HEK293T (cell line): ENCODE measurements around the gene AXL.

Source experiments
- CTCF ChIA-PET: fragments of 350-600 bp; formaldehyde crosslinking; extraction: SDS; loops from one replicate; lab custom pipeline; 2021; ENCODE audit warnings: antibody characterized with exemption, inconsistent platforms; lab: Yijun Ruan, JAX
- POLR2A ChIA-PET: fragments of 350-600 bp; formaldehyde crosslinking; extraction: SDS; loops from one replicate; lab custom pipeline; 2020; ENCODE audit warnings: antibody characterized with exemption, inconsistent platforms; lab: Yijun Ruan, JAX
- DNase-seq: peaks from one replicate; pipeline ENCODE4 v3.0.0; 2012; ENCODE audit warnings: mixed read lengths; ENCODE audit errors: extremely low spot score
- ARNT ChIP-seq: fragments of 450-650 bp; IDR thresholded peaks from 2 replicates; pipeline ENCODE4 v1.6.1; 2017; ENCODE audit warnings: mild to moderate bottlenecking
- BHLHE40 ChIP-seq: fragments of 450-650 bp; IDR thresholded peaks from 2 replicates; pipeline ENCODE4 v1.6.1; 2016; ENCODE audit warnings: mild to moderate bottlenecking, moderate library complexity, borderline replicate concordance
- CTBP1 ChIP-seq: fragments of 450-650 bp; IDR thresholded peaks from 2 replicates; pipeline ENCODE4 v1.6.1; 2016; ENCODE audit warnings: borderline replicate concordance
- ELF4 ChIP-seq: fragments of 450-650 bp; IDR thresholded peaks from 2 replicates; pipeline ENCODE4 v1.6.1; 2017; ENCODE audit warnings: antibody characterized with exemption
- FOXA1 ChIP-seq: fragments of 450-650 bp; IDR thresholded peaks from 2 replicates; pipeline ENCODE4 v1.6.1; 2016; ENCODE audit warnings: mild to moderate bottlenecking
- FOXK2 ChIP-seq: fragments of 450-650 bp; IDR thresholded peaks from 2 replicates; pipeline ENCODE4 v1.6.1; 2016; ENCODE audit warnings: mild to moderate bottlenecking
- FOXM1 ChIP-seq: fragments of 450-650 bp; IDR thresholded peaks from 2 replicates; pipeline ENCODE4 v1.6.1; 2017; ENCODE audit warnings: mild to moderate bottlenecking, borderline replicate concordance
- HDGF ChIP-seq: fragments of 450-650 bp; IDR thresholded peaks from 2 replicates; pipeline ENCODE4 v1.6.1; 2017; ENCODE audit warnings: antibody characterized with exemption, borderline replicate concordance
- L3MBTL2 ChIP-seq: fragments of 450-650 bp; conservative IDR thresholded peaks from 2 replicates; pipeline ENCODE4 v1.6.1; 2016; ENCODE audit warnings: mild to moderate bottlenecking
- LEF1 ChIP-seq: fragments of 450-650 bp; IDR thresholded peaks from 2 replicates; pipeline ENCODE4 v1.6.1; 2017; ENCODE audit warnings: mild to moderate bottlenecking, borderline replicate concordance
- NFRKB ChIP-seq: fragments of 450-650 bp; IDR thresholded peaks from 2 replicates; pipeline ENCODE4 v1.6.1; 2016; ENCODE audit warnings: mild to moderate bottlenecking, moderate library complexity
- SP1 ChIP-seq: fragments of 450-650 bp; IDR thresholded peaks from 2 replicates; pipeline ENCODE4 v1.6.1; 2017
- SUZ12 ChIP-seq: fragments of 450-650 bp; IDR thresholded peaks from 2 replicates; pipeline ENCODE4 v1.6.1; 2016; ENCODE audit warnings: mild to moderate bottlenecking
- TARDBP ChIP-seq: fragments of 450-650 bp; IDR thresholded peaks from 2 replicates; pipeline ENCODE4 v1.6.1; 2016
- ZNF384 ChIP-seq: fragments of 450-650 bp; IDR thresholded peaks from 2 replicates; pipeline ENCODE4 v1.6.1; 2016
- TF ChIP-seq, protein P1 (sequence below): fragments of 450-650 bp; IDR thresholded peaks from 2 replicates; pipeline ENCODE4 v1.6.1; 2016

AXL gene

DNA sequence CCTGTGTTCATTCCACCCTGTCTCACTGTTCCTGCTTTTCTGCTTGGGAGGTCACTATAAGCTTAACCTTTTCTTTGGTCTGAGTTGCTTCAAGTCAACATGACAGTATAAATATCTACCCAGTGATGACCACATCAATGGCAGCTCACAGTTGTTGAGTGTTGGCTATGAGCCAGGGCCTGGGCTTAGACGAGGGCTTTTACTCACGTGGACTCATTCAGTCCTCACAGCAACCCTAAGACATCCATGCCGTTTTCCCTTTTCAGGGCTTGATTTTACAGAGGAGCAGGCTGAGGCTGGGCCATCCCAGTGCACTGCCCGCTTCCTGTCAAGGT, 80.7 kb downstream of the AXL start:
- CTCF ChIA-PET = no interaction called here
- POLR2A ChIA-PET = no interaction called here
- no peak for DNase-seq
- TF ChIP-seq CTBP1 = no peak

DNA sequence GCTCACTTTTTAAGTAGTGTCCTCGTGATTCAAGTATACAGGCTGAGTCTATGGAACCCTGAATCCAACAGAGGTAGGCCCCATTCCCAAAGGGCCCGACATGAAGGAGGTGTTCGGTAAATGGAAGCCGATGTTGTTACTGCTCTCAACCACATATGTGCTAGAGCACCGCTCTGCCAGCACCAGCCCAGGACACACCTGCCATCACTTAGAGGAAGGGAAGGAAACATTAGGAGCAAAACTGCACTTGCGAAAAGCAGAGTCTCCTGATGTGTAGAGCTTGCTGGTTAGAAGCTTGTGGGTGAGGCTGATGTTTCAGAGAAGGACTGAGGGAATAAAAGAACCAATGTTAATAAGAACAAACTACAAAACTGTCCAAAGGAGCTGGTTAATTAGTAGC, 81.5 kb downstream of the AXL start:
- no peak for TF ChIP-seq FOXK2
- no peak for TF ChIP-seq SP1
- TF ChIP-seq BHLHE40 = no peak
- TF ChIP-seq, protein P1, sequence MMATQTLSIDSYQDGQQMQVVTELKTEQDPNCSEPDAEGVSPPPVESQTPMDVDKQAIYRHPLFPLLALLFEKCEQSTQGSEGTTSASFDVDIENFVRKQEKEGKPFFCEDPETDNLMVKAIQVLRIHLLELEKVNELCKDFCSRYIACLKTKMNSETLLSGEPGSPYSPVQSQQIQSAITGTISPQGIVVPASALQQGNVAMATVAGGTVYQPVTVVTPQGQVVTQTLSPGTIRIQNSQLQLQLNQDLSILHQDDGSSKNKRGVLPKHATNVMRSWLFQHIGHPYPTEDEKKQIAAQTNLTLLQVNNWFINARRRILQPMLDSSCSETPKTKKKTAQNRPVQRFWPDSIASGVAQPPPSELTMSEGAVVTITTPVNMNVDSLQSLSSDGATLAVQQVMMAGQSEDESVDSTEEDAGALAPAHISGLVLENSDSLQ = no peak
- no peak for TF ChIP-seq TARDBP
- no peak for TF ChIP-seq SUZ12
- no peak for TF ChIP-seq ELF4
- no peak for TF ChIP-seq LEF1
- no peak for TF ChIP-seq FOXM1
- no peak for TF ChIP-seq ZNF384
- ChIA-PET CTCF (no interaction called here), POLR2A (interaction anchor here (0.9 kb wide), 1 partner anchor 37 kb away, joined by 3 read pairs; no protein-coding TSS in a partner anchor)
- DNase-seq = no peak

DNA sequence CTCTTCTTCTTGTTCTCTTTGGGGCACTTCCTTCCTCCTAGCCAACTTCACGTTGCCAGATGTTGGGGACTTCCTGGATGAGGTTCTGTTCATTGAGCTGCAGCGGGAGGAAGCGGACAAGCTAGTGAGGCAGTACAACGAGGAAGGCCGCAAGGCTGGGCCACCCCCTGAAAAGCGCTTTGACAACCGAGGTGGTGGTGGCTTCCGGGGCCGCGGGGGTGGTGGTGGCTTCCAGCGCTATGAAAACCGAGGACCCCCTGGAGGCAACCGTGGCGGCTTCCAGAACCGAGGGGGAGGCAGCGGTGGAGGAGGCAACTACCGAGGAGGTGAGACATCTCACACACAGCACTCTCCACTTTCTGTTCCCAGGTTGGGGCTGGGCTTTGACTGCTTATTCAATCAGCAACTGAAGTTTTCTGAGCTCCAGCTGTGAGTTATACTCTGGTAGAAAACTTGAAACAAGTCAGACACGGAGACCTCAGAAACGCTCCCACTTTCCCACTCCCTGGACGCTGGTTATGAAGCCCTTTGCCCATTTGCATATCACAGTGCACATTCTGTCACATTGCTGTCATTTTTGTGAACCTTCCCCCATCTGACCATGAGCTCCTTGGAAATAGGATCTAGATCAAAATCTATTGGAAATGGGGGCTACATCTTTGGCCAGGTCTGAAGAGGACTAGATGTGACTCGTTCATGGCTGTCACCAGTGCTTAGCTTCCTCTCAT, 83.8 kb downstream of the AXL start:
- CTCF ChIA-PET = no interaction called here
- POLR2A ChIA-PET = interaction anchor here (0.8 kb wide), 1 partner anchor 39 kb away, joined by 3 read pairs; the partner anchor contains the start of gene HNRNPUL1
- TF ChIP-seq FOXK2 = no peak
- TF ChIP-seq, protein P1 = no peak
- no peak for TF ChIP-seq NFRKB
- no peak for TF ChIP-seq SP1
- TF ChIP-seq FOXA1 = no peak
- no peak for TF ChIP-seq LEF1
- TF ChIP-seq HDGF = no peak
- TF ChIP-seq TARDBP = no peak
- no peak for TF ChIP-seq BHLHE40
- no peak for TF ChIP-seq FOXM1
- no peak for TF ChIP-seq L3MBTL2
- TF ChIP-seq ELF4 = no peak
- TF ChIP-seq SUZ12 = no peak
- no peak for TF ChIP-seq ZNF384
- no peak for DNase-seq

DNA sequence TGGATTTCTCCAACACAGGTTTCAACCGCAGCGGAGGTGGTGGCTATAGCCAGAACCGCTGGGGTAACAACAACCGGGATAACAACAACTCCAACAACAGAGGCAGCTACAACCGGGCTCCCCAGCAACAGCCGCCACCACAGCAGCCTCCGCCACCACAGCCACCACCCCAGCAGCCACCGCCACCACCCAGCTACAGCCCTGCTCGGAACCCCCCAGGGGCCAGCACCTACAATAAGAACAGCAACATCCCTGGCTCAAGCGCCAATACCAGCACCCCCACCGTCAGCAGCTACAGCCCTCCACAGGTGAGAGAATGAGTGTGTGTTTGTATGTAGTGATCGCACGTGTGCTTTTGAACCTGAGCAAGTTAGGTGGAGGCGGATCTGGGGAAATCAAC, 84.9 kb downstream of the AXL start:
- TF ChIP-seq ARNT (no peak), ELF4 (no peak), CTBP1 (no peak), NFRKB (no peak), SUZ12 (no peak), BHLHE40 (no peak), TARDBP (no peak), FOXK2 (no peak), FOXM1 (no peak), FOXA1 (no peak), HDGF (no peak), LEF1 (no peak), SP1 (no peak), ZNF384 (no peak)
- TF ChIP-seq, protein P1 = no peak
- ChIA-PET POLR2A (no interaction called here), CTCF (no interaction called here)
- no peak for DNase-seq

DNA sequence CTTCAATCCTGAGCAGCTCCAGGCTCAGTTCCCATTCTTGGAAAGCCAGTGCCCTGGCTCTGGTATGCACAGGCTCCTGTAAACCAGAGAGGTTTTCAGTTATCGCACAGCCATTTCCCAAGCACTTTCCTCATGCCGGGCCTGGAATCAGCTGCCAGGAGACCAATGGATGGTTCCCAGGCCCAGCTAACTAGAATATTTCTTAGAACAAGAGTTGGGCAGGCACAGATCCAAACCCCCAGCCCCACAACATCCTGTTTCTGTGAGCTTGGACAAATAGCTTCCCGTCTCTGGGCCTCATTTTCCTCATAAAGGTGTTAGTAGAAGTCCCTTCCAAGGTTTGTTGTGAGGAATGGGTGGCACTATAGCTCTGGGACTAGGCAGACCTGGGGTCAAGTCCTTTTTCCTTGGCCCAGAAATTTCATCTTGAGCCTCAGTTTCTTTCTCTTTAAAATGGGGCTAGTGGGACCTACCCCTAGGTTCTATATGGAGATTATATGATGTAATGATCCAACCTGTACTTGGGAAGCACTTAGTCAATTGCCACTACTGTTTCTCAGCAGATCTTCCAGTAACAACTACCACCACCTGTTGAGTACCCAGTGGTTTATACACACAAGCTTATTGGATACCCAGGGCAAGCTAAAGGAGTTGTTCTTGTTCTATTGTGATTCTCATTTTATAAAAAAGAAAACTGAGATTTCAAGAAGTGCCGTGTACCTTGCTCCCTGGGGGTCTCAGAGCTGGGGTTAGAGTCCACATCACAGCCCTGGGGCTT, 85.9 kb downstream of the AXL start:
- ChIA-PET POLR2A (interaction anchor here (1.2 to 1.3 kb wide), 2 partner anchors 39 to 41 kb away, joined by 4 to 6 read pairs; partner anchors contain the start of gene HNRNPUL1), CTCF (interaction anchor here (0.6 to 1.0 kb wide), 2 partner anchors 42 to 530 kb away, joined by 3 read pairs; no protein-coding TSS in a partner anchor)
- TF ChIP-seq HDGF = no peak
- no peak for TF ChIP-seq TARDBP
- no peak for TF ChIP-seq FOXM1
- no peak for TF ChIP-seq ZNF384
- no peak for TF ChIP-seq LEF1
- TF ChIP-seq FOXA1 = no peak
- DNase-seq = no peak

DNA sequence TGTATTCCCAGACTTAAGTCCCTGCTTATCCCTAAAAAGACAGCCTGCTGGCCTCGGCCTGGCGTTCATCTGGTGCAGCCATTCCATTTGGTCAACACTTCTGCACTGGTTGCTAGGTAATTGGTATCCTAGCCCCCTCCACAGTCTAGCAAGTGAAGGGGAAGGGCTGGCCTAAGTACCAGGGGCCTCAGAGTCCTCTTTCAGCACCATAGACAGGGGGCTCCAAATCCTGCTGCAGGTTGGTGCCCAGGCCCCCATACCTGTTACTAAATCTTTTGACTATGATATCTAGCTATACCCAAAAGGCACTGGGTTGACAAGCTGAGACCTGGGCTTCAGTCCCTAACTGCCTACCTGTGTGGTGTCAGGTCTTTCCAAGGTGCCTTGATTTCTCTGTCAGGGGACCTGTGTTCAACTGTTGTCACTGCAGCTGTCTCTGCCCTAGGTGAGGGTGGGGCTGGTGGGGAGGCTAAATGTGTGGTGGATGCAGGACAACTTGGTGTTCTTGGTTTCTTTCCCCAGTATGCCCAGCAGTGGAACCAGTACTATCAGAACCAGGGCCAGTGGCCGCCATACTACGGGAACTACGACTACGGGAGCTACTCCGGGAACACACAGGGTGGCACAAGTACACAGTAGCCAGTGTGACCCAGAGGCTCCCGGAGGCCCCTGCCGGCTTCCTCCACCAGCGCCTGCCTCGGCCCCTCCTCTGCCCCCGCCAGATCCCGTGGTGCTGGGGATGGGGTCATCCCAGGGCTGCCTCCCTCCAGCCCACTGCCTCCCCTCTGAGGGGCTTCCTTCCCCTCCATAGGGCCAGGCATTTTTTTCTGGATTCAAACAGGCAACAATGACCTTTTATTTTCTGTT, 87.1 kb downstream of the AXL start:
- ChIA-PET CTCF (no interaction called here), POLR2A (interaction anchor here (1.2 kb wide), 1 partner anchor 40 kb away, joined by 4 read pairs; no protein-coding TSS in a partner anchor)
- no peak for TF ChIP-seq ELF4
- TF ChIP-seq BHLHE40 = no peak
- TF ChIP-seq HDGF = no peak
- TF ChIP-seq TARDBP = no peak
- TF ChIP-seq NFRKB = no peak
- no peak for TF ChIP-seq FOXA1
- no peak for TF ChIP-seq L3MBTL2
- no peak for TF ChIP-seq FOXK2
- TF ChIP-seq ARNT = no peak
- no peak for TF ChIP-seq SUZ12
- no peak for TF ChIP-seq CTBP1
- TF ChIP-seq LEF1 = no peak
- TF ChIP-seq ZNF384 = no peak
- TF ChIP-seq FOXM1 = no peak
- TF ChIP-seq, protein P1 = no peak
- TF ChIP-seq SP1 = no peak
- no peak for DNase-seq
